ENCODE measurements around the gene GHR.

Gene GHR

GRCh38 chr5:42605490-42605889 is 182.3 kb downstream of the GHR start:
- H3K27me3 ChIP-seq (ENCODE audit: insufficient read depth, poor library complexity, severe bottlenecking), result no peaks in the 10 kb centered on the region
- no peak for ATAC-seq (ENCODE audit: low read depth)
- no peaks in the 10 kb centered on the region for H3K4me1 ChIP-seq (ENCODE audit: insufficient read depth, poor library complexity, severe bottlenecking)

GRCh38 chr5:42606464-42606869 is 183.2 kb downstream of the GHR start:
- H3K4me1 ChIP-seq (ENCODE audit: insufficient read depth, poor library complexity, severe bottlenecking), result no peaks in the 10 kb centered on the region
- H3K4me3 ChIP-seq (ENCODE audit: severe bottlenecking), result no peak overlapping the region
- no peak for DNase-seq (ENCODE audit: low spot score)
- H3K9me3 ChIP-seq (ENCODE audit: severe bottlenecking), result no peaks in the 10 kb centered on the region
- H3K27ac ChIP-seq (ENCODE audit: poor library complexity, severe bottlenecking), result no peak overlapping the region
- TF ChIP-seq CTCF (IDR thresholded peaks at IDR 0.05; ENCODE audit: poor library complexity, severe bottlenecking), result no peak
- H3K27me3 ChIP-seq (ENCODE audit: insufficient read depth, poor library complexity, severe bottlenecking), result no peaks in the 10 kb centered on the region
- H3K36me3 ChIP-seq (ENCODE audit: low read depth), result no peaks in the 10 kb centered on the region
- no peak for ATAC-seq (ENCODE audit: low read depth)

More at GRCh38 chr5:42605490-42605889, 182.3 kb downstream of the GHR start:
- DNase-seq (ENCODE audit: low spot score), result no peak
- TF ChIP-seq CTCF (IDR thresholded peaks at IDR 0.05; ENCODE audit: poor library complexity, severe bottlenecking), result no peak
- no peaks in the 10 kb centered on the region for H3K36me3 ChIP-seq (ENCODE audit: low read depth)
- H3K4me3 ChIP-seq (ENCODE audit: severe bottlenecking), result no peak overlapping the region
- H3K27ac ChIP-seq (ENCODE audit: poor library complexity, severe bottlenecking), result no peak overlapping the region
- no peaks in the 10 kb centered on the region for H3K9me3 ChIP-seq (ENCODE audit: severe bottlenecking)

GRCh38 chr5:42611437-42611836 is 188.2 kb downstream of the GHR start:
- TF ChIP-seq CTCF (IDR thresholded peaks at IDR 0.05; ENCODE audit: poor library complexity, severe bottlenecking), result no peak

GRCh38 chr5:42612750-42613366 is 189.6 kb downstream of the GHR start:
- Histone ChIP-seq H3K4me1 (ENCODE audit: insufficient read depth, poor library complexity, severe bottlenecking) (peaks cover 4% of the 10 kb centered on the region), H3K27me3 (ENCODE audit: insufficient read depth, poor library complexity, severe bottlenecking) (no peaks in the 10 kb centered on the region), H3K4me3 (ENCODE audit: severe bottlenecking) (no peak overlapping the region), H3K9me3 (ENCODE audit: severe bottlenecking) (no peaks in the 10 kb centered on the region), H3K27ac (ENCODE audit: poor library complexity, severe bottlenecking) (no peak overlapping the region), H3K36me3 (ENCODE audit: low read depth) (no peaks in the 10 kb centered on the region)
- no peak for DNase-seq (ENCODE audit: low spot score)
- TF ChIP-seq CTCF (IDR thresholded peaks at IDR 0.05; ENCODE audit: poor library complexity, severe bottlenecking), result no peak
- ATAC-seq (ENCODE audit: low read depth), result peak; percentile 45; the same call in 1 of the 3 replicates

More at GRCh38 chr5:42611437-42611836, 188.2 kb downstream of the GHR start:
- no peaks in the 10 kb centered on the region for H3K36me3 ChIP-seq (ENCODE audit: low read depth)
- H3K27me3 ChIP-seq (ENCODE audit: insufficient read depth, poor library complexity, severe bottlenecking), result no peaks in the 10 kb centered on the region
- no peaks in the 10 kb centered on the region for H3K9me3 ChIP-seq (ENCODE audit: severe bottlenecking)
- ATAC-seq (ENCODE audit: low read depth) (no peak), DNase-seq (ENCODE audit: low spot score) (no peak)
- no peak overlapping the region for H3K27ac ChIP-seq (ENCODE audit: poor library complexity, severe bottlenecking)
- peaks cover 4% of the 10 kb centered on the region for H3K4me1 ChIP-seq (ENCODE audit: insufficient read depth, poor library complexity, severe bottlenecking)
- H3K4me3 ChIP-seq (ENCODE audit: severe bottlenecking), result no peak overlapping the region

- peak; percentile 59; the same call in 2 of the 3 replicates for ATAC-seq (ENCODE audit: low read depth)
- no peaks in the 10 kb centered on the region for H3K9me3 ChIP-seq (ENCODE audit: severe bottlenecking)
- no peak overlapping the region for H3K4me3 ChIP-seq (ENCODE audit: severe bottlenecking)
- no peaks in the 10 kb centered on the region for H3K27me3 ChIP-seq (ENCODE audit: insufficient read depth, poor library complexity, severe bottlenecking)
- no peak overlapping the region for H3K27ac ChIP-seq (ENCODE audit: poor library complexity, severe bottlenecking)
- no peaks in the 10 kb centered on the region for H3K36me3 ChIP-seq (ENCODE audit: low read depth)
- no peak for DNase-seq (ENCODE audit: low spot score)
- TF ChIP-seq CTCF (IDR thresholded peaks at IDR 0.05; ENCODE audit: poor library complexity, severe bottlenecking), result no peak
- H3K4me1 ChIP-seq (ENCODE audit: insufficient read depth, poor library complexity, severe bottlenecking), result peaks cover 4% of the 10 kb centered on the region
Measured at GRCh38 chr5:42614509-42614908, 191.3 kb downstream of the GHR start.

Measured in RWPE2 (cell line).